Left ventricle myocardium superior (tissue), 1 donor: ENCODE measurements around the gene NCK1. TPM values are rescaled to one million over a fixed set of nuclear protein-coding genes. Genes with fewer than 3 reads are reported as not detected.

ENCODE experiments used
- total RNA-seq: library from RNA; stranded (reverse); fragmentation: NEBNext Ultra II Directional; extraction: Animal tissue kit (Norgen Biotek cat#: 25700); gene quantifications from one replicate; pipeline ENCODE4 v1.2.1, GENCODE V29; 2021
- donor health status: DM: no; HTN: yes; CAD: no; lungs with severe emphysema.

Gene NCK1
- total RNA-seq, 1 donor from 2014 or later, result 22.4 TPM

Other genes with a start within 250 kb of the NCK1 start
- gene STAG1, start 109.8 kb upstream of the NCK1 start, total RNA-seq, result 22.3 TPM
- 2.3 TPM for gene SLC35G2, start 43.1 kb upstream of the NCK1 start, total RNA-seq
- gene IL20RB, start 95.8 kb downstream of the NCK1 start, total RNA-seq, result 0.12 TPM